Stimulated activated CD8-positive, alpha-beta memory T cell treated with anti-CD3 and anti-CD28 coated beads, Interleukin-7, amount 100 ng/mL, for 24 hours (primary cell): ENCODE measurements around the gene PHACTR4.
A peak's percentile ranks its signal among the peaks of the same experiment; 100 is the strongest.
"Not testable (repeated sequence)": the region's sequence is repeated elsewhere in the genome, so short reads cannot be mapped to it uniquely, and the experiment has no call there.

Experiments used
- DNase-seq: peaks from one replicate; pipeline ENCODE4 v3.0.0-alpha.2; 2020; ENCODE audit warnings: low read depth

PHACTR4 gene

DNA sequence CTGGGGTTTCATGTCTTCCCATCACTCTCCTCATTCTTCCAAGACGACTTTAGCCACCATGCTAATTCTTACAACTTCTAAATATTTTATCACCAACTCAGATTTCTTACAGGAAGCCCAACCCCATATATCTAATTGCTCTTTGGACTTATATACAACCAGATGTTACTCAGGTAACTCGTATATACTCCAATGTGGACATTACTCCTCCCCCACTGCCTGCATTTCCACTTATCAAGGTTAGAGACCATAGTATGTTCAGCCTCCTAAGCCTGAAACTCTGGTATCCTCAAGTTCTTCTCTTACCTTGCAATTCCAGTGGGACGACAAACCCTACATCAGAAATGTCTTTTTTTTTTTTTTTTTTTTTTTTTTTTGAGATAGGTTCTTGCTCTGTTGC is 133.6 kb downstream of the PHACTR4 start:
- no peak for DNase-seq

DNA sequence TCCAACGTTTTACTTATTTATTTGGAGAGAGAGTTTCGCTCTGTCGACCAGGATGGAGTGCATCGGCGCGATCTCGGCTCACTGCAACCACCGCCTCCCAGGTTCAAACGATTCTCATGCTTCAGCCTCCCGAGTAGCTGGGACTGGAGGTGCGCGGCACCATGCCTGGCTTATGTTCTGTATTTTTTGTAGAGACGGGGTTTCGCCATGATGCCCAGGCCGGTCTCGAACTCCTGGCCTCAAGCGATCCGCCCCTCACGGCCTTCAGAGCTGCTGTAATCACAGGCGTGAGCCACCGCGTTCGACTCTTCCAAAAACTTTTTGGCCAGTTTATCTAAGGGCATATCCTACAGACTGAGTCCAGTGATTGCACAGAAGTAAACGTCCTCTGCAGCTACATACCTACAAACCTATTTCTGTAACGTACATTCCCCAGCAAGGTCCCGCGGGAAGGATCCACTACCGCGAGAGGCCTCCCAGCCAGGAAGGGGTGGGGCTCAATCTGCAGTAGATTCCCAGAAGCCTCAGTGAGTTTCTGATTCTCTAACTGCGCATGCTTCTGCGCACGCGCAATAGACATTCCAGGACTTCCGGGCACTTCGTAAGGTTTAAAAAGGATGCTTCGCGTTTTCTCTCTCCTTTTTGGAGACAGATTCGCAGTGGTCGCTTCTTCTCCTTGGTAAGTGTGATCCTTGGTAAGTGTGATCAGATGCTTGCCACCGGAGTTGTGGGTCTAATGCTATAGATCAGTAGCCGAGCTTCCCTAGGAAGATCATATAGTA is 136.1 kb downstream of the PHACTR4 start, which contains the start of gene RCC1:
RCC1 (plus strand) TSS at position 638 of the 782 bp plus-strand sequence. CDS start 23,824 bp downstream, outside the sequence.
- peak; percentile 83 for DNase-seq

DNA sequence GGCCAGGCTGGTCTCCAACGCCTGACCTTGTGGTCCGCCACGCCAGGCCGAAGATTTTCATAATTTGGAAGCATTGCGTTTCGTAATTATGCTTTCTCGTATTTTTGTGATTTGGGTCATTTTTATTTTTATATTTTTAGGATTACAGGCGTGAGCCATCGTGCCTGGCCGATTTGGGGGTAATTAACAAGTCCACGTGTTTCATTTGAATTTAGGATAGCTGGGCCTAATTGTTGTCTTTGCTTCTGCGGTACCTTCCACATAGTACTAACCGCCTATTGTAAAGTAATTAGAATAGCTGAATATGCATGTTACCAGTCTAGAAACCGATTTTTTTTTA is 137.3 kb downstream of the PHACTR4 start:
- DNase-seq, result no peak

DNA sequence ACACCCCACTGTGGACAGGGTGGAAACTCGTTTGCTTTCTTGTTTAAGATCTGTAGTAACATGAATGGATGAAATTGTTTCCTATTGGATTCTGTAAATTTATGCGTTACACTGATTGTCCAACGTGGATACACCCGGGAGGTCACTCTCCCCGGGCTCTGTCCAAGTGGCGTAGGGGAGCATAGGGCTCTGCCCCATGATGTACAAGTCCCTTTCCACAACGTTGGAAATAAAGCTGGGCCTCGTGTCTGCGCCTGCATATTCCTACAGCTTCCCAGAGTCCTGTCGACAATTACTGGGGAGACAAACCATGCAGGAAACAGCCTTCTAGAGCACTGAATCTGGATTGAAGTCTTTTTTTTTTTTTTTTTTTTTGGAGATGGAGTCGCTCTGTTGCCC is 137.7 kb downstream of the PHACTR4 start:
- no peak for DNase-seq

DNA sequence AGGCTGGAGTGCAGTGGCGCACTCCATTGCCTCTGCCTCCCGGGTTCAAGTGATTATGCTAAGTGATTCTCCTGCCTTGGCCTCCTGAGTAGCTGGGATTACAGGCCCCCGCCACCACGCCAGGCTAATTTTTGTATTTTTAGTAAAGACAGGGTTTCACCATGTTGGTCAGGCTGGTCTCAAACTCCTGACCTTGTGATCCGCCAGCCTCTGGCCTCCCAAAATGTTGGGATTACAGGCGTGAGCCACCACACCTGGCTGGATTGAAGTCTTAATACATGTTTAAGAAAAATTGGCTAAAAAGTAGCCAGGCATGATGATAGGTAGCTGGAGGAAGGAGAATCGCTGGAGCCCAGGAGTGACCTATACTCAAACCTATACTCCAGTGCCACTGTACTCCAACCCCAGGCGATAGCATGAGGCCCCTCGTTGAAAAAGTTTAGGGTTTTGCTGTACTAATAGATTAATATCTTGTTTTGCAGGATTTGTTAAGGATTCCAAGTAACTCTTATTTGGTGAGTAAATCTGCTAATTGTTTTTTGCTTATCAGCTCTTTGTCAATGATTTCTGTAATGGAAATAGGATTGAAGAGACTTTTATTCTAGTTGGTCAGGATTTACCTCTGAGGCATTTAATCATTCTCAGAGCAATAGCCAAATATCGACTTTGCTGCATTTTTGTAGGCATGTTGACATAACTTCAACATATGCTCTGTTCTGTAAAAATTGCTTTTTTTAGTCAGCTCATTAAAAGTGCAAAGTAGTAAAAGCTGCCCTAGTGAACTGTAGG is 138.3 kb downstream of the PHACTR4 start:
- no peak for DNase-seq

DNA sequence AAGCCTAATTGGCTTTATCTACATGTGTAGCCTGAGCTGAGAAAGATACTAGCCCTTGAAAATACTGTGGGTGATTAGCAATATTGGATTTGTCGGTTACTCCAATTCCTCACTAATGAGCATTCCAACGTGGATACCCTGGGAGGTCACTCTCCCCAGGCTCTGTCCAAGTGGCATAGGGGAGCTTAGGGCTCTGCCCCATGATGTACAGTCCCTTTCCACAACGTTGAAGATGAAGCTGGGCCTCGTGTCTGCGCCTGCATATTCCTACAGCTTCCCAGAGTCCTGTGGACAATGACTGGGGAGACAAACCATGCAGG is 138.9 kb downstream of the PHACTR4 start:
- DNase-seq, result no peak

DNA sequence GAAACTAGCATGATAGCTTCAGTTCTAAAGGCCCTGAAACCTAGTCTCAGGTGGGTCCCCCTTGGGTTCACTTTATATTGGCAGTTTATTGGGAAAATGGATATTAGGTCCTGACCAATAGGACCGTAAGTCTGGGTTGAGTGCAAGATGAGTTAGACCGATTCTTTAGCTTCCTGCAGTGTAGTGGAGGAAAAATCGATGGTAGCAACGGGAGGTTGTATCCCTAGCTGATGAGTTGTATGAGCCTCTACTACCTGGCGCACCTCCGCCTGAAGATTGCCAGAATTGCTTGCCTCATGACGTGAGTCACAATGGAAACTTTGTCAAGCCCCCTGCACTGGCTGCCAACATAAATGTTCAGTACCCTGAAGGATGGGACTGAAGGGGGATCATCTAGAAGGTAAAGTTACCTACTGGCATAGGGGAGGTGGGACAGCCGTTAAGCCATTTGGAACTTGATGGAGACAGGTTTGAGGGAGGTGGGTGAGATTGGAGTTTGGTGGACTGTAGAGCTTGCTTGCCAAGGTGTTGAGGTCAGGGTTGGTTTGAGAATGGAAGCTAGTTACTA is 140.2 kb downstream of the PHACTR4 start:
- no peak for DNase-seq

DNA sequence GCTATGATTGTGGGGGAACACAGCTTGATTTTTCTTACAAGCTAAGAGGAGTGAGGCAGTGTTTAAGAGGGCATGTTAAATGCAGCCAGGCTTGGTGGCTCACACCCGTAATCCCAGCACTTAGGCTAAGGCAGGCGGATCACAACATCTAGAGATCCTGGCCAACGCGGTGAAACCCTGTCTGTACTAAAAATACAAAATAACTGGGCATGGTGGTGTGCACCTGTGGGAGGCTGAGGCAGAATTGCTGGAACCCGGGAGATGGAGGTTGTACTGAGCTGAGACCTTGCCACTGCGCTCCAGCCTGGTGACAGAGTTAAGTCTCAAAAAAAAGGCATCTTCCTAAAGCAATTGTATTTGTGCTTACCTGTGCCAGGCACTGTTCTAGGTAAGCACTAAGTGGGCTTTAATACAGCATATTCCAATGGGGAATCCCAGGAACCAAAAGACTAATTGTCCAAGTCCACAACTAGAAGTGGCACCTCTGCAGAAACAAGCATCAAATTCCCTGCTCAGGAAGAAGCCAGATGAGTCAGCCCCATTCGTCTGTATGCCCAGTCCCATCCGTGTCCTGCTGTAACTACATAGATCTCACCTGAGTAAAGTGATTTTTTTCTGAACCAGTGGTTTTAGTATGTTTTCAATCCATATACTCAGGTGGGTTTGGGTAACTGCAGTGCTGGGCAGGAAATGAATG is 140.9 kb downstream of the PHACTR4 start:
- DNase-seq, result no peak

DNA sequence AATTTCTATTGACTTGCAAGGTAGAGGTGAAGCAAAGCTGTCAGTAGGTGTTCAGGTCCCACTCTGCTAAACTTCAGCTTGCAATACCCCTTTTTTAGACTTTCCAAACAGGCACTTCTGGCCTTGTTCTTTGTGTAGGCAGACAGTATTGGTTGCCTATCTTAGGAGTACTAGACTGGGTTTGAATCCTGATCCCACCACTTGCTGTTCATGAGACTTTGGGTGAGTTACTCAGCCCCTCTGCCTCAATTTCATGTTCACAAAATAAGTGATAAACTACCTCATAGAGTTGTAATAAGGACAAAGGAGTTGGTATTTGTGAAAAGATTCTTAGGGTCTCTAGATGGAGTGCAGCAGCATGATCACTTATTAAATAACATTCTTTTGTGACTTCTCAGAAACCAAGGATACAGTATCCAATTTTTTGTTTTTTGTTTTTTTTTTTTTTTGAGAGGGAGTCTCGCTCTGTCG is 141.5 kb downstream of the PHACTR4 start:
- no peak for DNase-seq

DNA sequence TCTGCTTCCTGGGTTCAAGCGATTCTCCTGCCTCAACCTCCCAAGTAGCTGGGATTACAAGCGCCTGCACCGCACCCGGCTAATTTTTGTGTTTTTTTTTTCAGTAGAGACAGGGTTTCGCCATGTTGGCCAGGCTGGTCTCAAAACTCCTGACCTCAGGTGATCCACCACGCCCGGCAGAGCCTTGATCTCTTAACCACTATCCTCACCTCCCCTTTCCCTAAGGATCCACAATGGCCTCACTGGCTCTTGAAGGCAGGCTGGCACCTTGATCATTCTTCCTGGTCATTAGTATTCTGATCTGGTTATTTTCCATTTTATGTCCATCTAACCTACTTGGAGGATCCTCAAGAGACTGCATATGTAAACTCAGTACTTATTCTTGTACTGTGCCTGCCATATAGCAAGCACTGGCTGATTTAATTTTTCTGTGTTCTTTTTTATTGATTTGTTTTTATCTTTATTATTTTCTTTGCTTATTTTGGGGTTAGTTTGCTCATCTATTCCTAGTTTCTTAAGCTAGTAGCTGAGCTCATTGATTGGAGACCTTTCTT is 142.6 kb downstream of the PHACTR4 start:
- DNase-seq, result no peak

DNA sequence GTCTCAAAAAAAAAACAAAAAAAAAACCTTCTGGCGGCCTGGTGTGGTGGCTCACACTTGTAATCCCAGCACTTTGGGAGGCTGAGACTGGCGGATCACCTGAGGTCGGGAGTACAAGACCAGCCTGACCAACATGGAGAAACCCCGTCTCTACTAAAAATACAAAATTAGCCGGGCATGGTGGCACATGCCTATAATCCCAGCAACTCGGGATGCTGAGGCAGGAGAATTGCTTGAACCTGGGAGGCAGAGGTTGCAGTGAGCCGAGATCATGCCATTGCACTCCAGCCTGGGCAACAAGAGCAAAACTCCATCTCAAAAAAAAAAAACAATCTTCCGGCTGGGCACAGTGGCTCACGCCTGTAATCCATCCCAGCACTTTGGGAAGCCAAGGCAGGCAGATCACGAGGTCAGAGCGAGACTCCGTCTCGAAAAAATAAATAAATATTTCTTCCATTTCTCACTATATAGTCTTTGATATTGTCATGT is 144.9 kb downstream of the PHACTR4 start:
- DNase-seq, result not testable (repeated sequence)

DNA sequence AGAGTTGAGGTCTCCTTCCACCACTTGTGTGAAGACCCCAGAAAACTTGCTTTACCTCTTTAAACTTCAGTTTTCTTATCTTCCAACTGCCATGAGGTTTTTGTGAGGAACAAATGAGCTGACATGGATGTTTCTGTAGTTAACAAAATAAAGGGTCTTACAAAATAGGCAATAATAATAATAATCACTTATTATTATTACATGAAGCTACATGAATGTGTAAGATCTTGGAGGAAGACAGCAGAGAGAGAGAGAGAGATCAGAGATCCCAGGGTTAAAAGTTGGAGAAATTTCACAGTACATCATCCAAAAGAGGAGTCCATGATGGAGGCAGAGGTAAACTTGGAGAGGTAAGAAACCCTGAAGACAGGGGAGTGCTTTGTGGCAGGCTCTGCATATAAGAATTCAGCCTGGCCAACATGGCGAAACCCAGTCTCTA is 147.0 kb downstream of the PHACTR4 start:
- DNase-seq, result no peak

DNA sequence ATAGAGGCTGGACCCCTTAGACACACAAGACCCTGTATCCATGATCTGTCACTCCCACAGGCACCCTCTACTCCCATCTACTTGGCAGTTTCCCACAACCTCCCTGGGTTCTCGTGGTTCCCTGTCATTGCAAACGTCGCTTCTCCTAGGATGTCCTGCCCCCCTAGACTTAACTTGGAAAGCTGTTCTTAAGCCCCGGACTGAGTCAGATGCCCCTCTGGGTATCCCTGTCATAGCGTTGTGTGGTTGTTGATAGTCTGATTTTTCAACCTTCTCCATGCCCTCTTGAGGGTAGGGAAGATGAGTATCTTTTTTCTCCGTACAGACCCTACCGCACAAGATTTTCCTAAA is 148.1 kb downstream of the PHACTR4 start:
- no peak for DNase-seq

DNA sequence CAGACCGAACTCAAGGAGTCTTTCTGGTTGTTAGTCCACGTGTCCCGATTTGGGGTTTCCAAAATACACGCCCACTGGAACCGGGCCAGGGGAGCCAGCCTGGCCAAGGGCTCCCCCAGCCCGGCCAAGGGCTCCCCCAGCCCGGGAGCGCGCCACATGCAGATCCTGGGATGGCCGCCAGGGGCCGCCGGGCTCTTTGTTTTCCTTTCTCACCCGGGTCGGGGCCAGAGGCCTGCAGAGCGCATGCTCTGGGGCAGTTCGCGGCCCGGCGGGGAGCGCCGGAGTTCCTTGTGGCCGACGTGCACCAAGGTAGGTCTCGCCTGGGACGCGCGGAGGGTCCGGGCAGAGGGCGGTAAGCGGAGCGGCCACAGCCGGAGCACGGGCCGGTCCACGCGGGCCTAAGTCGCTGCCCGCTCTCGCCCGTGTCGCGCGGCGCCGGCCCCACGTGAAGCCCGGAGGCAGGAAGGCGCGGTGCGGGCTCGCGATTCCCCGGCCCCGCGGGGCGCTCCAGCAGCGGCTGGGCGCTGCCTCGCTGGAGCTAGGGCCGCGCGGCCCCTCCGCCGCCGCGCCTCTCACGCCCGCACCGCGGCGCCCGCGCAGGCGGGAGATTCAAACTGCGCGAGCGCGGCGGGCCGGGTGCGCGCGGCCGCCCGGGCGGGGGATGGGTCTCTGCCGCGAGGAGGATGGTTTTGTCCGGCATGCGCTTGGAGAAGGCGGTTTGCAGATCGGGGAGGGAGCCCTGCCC is 148.6 kb downstream of the PHACTR4 start:
- peak; percentile 77 for DNase-seq

DNA sequence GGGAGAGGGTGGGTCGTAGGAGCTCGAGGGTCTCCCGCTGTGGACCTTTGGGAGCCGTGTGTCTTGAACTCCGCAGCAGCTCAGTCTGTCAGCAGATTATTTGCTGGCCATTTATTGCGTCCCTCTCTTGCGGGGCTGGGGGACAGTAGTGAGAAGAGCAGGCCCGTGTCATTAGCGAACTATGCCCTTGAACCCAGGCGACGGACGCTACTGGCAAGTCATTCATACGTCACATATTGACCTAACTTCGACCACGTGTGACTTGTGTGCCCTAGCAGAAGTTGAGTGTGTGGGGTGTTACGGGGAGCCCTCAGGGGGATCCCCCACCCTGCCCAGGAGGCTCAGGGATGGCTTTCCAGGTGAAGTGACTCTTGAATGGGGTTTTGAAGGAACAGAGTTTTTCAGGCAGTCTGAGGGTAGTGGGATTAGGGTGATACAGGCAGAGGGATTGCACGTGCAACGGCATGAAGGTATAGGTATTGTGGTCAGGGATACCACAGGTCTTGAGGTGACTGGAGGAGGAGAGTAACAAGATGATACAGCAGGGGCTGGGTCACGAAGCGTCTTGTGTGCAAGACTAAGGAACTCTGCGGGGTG is 149.3 kb downstream of the PHACTR4 start:
- DNase-seq, result no peak

DNA sequence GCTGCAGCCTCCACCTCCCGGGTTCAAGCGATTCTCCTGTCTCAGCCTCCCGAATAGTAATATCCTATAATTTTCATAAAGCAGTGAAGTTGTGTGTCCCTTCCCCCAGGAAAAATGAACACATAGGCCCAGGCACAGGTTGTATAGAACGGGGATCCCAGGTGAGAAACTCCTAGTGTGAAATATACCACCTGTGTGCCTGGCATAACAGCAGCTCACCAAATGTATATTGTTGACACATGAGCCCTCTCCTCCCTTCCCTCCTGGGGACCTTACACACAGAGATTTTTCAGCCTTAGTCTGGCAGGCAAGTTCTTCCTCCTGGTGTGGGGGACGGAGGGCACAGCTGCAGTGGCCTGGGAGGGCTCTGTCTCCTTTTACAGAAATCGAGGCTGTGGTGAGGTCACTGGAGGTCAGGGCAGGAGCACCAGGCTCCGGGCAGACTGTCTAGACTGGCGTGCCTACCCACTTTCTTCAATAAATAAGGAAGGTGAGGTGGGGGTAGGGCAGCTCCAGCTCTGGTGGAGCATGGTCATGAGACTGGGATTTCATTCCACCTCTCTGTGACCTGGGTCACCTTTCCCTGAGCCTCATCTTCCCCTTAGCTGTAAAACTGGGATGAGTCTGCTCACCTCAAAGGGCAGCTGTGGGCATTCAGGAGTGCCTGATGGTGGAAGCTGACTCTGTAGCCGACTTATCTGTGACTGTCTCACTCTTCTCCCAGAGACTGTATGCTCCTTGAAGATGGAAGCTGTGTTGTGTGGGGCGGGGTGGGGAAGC is 150.6 kb downstream of the PHACTR4 start:
- DNase-seq, result no peak

DNA sequence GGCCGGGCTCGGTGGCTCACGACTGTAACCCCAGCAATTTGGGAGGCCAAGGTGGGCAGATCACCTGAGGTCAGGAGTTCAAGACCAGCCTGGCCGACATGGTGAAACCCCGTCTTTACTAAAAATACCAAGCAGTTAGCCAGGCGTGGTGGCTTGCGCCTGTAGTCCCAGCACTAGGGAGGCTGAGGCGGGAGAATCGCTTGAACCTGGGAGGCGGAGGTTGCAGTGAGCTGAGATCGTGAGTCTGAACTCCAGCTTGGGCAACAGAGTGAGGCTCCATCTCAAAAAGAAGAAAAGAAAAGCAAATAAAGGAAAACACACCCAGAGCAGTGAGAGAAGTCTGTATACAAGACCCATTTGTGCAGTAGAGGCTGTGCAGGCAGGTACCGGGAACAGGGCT is 151.3 kb downstream of the PHACTR4 start:
- not testable (repeated sequence) for DNase-seq

DNA sequence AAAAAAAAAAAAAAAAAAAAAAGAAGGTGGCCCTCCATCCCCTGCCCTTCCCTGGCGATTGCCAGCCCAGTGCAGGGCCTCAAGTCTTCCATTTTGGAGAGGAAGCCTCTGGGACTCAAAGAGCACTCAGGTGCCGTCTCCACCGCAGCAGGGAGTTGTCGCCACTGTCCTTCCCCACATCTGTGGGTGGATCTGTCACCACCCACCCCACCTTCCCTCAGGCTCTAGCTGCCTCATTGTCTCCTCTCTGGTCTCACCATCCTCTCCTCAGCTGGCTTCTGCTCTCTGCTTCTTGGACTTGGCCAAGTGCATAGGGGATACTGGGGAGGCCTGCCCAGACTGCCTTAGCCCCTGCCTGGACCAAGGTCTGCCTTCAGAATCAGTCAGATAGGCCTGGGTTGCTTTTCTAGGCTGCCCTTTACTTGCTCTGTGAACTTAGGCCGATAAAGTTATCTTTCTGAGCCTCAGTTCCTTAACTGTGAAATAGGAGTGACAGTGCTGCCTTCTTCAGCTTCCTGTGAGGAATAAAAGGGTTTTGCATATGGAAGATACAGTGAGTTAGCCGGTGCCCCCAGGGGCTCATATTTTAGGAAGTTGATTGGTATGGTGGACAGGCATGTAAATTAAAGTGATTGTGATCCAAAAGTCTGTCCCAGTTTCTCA is 152.1 kb downstream of the PHACTR4 start:
- DNase-seq, result no peak

DNA sequence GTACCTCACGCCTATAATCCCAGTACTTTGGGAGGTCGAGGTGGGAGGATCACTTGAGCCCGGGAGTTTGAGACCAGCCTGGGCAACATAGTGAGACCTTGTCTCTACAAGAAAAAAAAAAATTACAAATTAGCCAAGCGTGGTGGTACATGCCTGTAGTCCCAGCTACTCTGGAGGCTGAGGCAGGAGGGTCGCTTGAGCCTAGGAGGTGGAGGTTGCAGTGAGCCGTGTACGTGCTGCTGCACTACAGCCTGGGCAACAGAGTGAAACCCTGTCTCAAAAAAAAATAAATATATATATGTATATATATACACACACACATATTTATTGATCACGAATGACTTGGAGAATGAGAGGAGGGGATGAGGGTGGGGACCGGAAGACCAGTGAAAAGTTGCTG is 153.0 kb downstream of the PHACTR4 start:
- DNase-seq, result not testable (repeated sequence)
